Effector CD4-positive, alpha-beta T cell (primary cell): ENCODE measurements around the gene CCNF.
"Not testable (repeated sequence)": the region's sequence is repeated elsewhere in the genome, so short reads cannot be mapped to it uniquely, and the experiment has no call there.

ENCODE experiments used
- DNase-seq: peaks from one replicate; pipeline ENCODE4 v3.0.0-alpha.2; 2020

The CCNF gene

GRCh38 chr16:2472885-2473445, 43.7 kb downstream of the CCNF start:
- no peak for DNase-seq

GRCh38 chr16:2473446-2473926, 44.2 kb downstream of the CCNF start:
- no peak for DNase-seq

GRCh38 chr16:2473999-2474876, 45.0 kb downstream of the CCNF start:
- peak; percentile 42 for DNase-seq

GRCh38 chr16:2474877-2475412, 45.7 kb downstream of the CCNF start, which contains the start of gene TBC1D24:
Gene TBC1D24, plus strand, starts transcription at chr16:2475127. Its CDS starts 21,022 bp downstream, at chr16:2496149.
- peak; percentile 56 for DNase-seq

- no peak for DNase-seq
These were observed 46.4 kb downstream of the CCNF start for GRCh38 chr16:2475413-2476344.

- no peak for DNase-seq
These were observed 47.1 kb downstream of the CCNF start for GRCh38 chr16:2476345-2476720.

- DNase-seq = no peak
These were observed 47.5 kb downstream of the CCNF start for GRCh38 chr16:2476741-2477140.

- no peak for DNase-seq
These were observed 48.1 kb downstream of the CCNF start for GRCh38 chr16:2477327-2477726.

- DNase-seq = no peak
These were observed 49.0 kb downstream of the CCNF start for GRCh38 chr16:2478279-2478678.

GRCh38 chr16:2479996-2480395, 50.7 kb downstream of the CCNF start:
- not testable (repeated sequence) for DNase-seq

- DNase-seq = no peak
These were observed 51.7 kb downstream of the CCNF start for GRCh38 chr16:2480948-2481347.

- no peak for DNase-seq
These were observed 52.4 kb downstream of the CCNF start for GRCh38 chr16:2481676-2482075.

GRCh38 chr16:2482249-2482648, 53.0 kb downstream of the CCNF start:
- no peak for DNase-seq

GRCh38 chr16:2482708-2483534, 53.7 kb downstream of the CCNF start:
- no peak for DNase-seq

- no peak for DNase-seq
These were observed 55.0 kb downstream of the CCNF start for GRCh38 chr16:2483939-2484897.

GRCh38 chr16:2484898-2485508, 55.8 kb downstream of the CCNF start:
- DNase-seq = no peak

GRCh38 chr16:2485811-2486507, 56.7 kb downstream of the CCNF start:
- DNase-seq = no peak

- peak; percentile 70 for DNase-seq
These were observed 57.6 kb downstream of the CCNF start for GRCh38 chr16:2486645-2487516.

GRCh38 chr16:2487517-2487842, 58.2 kb downstream of the CCNF start:
- DNase-seq = no peak
